Hepatic stellate cell (primary cell): ENCODE results near the gene P3R3URF.

Experiments used
- DNase-seq: peaks from one replicate; pipeline ENCODE4 v3.0.0; 2011; ENCODE audit warnings: low spot score

P3R3URF gene

DNA sequence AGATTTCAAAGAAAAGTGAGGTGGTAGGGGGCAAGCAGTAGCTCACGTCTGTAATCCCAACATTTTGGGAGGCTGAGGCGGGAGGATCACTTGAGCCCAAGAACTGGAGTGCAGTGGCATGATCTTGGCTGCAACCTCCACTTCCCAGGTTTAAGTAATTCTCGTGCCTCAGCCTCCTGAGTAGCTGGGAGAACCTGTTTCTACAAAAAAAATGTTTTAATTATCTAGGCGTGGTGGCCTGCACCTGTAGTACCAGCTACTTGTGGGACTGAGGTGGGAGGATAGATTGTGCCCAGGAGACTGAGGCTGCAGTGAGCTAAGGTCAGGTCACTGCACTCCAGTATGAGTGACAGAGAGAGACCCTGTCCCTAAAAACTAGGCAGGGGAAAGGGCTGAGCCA, 4.0 kb downstream of the P3R3URF start:
- DNase-seq = no peak

DNA sequence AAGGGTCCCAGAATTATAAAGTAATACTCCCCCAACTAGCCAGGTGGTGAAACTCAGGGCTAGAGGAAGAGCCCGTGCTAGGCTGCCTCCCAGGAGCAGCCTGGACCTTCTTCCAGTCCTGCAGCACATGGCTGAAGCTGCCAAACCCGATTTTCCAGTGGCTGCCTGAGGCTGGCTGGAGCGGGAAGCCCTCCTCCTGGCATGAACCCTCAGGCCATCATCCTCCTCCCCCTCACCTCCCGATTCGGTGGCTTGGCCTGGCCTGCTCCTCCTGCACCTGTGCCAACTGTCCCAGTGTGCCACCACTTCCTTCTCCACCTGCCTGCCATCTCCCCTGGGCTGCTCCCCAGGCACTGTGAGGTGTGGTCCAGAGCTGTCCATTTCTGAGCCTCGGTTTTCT, 4.4 kb downstream of the P3R3URF start:
- no peak for DNase-seq

DNA sequence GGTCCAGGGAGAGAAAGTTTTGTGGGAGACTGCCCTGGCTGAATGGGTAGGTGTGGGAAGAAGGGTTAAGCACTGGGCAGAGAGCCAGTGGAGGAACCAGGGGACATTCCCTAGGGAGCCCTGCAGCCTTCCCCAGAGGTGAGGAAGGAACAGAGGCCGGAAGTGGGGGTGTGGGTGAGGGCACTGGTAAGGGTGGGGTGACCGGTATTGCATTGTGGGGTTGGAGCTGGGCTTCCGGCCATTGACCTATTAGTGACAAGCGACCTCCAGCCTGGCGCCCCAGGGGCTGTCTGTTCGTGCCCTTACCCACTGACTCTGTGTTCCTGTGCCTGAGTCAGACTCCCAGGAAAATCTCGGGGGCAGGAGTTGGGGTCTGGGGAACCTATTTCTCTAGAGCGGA, 4.9 kb downstream of the P3R3URF start:
- no peak for DNase-seq

DNA sequence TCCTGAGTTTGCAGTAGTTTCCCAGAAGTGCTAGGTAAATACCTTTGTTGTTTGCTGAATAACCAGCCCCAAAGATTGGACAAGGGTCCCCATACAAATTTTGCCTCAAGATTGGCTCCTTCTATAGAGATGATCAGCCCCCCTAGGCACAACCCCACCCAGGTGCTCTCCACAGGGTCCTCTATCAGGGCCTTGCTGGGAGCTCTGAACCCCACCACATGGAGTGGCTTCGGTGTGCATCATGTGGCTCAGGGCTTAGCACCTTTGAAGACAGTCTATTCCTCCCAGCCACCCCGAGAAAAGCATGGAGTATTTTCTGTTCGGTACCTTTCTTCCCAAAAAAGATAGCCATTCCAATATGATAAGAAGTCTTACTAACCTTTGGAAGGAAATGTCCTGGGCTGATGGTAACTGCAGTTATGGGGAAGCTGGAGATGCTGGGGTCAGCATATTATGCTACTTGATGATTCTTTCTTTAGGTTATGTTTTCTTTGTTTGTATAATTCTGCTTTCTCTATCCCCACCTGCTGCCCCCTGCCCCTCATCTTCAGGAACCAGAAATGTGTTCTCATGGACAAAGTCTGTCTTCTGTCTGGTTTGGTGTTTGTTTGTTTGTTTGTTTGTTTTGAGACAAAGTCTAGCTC, 6.4 kb downstream of the P3R3URF start:
- no peak for DNase-seq

DNA sequence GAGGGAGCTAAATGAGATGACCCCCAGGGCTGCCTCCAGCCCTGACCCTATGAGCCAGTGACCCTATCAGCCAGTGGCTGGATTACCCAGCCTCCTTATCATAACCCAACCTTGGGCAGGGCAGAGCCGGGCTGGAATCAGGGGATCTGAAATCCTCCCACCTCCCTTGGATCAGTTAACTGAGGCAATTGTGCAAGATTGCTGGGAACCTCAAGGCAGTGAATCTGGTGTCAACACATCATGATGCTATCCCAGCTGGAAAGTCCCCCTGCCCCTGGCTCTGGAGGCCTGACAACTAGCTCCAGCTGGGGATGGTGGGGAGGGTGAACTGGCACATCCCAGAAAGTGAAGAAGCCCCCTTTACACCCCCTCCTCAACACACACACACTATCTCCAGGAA, 7.8 kb downstream of the P3R3URF start:
- DNase-seq = no peak

DNA sequence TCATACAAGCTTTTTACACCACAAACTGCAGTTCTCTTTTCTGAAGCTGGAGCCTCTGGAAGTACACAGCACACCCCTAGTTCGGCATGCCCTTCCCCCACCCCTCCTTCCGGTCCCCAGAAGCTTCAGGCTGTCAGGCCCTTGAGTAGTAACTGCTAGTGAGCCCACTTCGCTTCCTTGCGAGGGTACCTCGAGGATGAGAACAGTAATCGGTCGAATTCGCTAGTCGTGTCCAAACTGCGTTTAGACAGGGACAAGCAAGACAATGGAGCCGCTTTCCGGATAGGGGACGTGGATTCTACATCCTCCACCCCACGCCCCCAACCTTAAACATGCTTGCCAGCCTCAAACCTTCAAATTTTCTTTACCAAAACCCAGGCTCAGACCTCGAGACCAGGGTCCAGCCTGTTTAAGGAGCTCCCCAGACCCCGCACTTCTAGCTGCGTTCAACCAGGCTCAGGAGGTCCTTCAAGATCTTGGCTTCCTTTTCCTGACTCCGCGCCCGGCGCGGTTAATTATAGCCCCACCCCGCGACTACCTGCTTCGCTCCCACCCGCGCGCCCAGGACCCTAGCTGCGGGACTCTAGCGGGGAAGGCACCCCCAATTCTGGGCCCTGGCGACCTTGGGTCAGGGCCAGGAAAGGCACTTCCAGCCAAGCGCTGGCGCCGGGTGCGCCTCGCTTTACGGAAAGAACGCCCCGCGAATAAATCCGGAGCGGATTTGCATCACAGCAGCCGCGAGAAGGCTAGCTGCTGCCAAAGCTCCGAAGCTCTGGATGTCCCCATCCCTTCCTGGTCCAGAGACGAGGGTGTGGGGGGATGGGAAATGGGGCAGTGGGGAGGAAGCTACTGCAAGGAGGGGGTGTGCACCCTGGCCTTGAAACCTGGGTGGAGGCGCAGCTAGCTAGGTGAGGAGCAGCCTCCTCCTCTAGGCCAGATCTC, 9.5 kb downstream of the P3R3URF start:
- no peak for DNase-seq

DNA sequence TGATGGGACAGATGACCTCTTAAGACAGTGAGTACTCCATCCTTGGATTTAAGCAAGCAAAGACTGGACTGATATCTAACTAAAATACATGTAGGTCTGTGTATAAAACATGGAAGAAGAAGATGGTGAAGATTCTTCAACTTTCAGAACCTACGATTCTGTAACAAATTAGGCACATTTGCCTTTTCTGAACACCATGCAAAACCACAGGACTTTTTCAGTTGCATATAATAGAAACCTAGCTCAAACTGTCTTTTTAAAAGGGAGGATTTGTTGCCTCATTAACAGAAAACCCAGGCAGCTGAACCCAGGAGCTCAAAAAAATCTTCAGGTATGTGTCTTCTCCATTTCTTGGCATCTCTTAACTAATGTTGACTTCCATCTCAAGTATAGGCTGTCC, 16.1 kb downstream of the P3R3URF start:
- no peak for DNase-seq

DNA sequence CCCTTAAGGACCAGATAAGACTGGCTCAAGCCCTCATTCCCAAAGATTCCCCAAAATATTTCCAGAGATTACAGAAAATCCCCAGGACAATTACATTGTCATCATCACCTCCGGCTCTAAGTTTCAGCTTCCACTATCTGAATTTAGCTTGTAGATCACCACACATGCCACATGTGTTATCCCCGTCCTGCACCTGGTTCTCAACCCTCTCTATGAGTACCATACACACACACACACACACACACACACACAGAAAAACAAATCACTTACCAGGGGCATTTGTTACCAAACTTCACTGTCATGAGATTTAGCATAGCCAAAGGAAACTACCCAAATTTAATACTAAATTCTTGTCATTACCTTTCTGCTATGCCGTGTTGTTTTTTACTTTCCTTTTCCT, 16.8 kb downstream of the P3R3URF start:
- DNase-seq = no peak

DNA sequence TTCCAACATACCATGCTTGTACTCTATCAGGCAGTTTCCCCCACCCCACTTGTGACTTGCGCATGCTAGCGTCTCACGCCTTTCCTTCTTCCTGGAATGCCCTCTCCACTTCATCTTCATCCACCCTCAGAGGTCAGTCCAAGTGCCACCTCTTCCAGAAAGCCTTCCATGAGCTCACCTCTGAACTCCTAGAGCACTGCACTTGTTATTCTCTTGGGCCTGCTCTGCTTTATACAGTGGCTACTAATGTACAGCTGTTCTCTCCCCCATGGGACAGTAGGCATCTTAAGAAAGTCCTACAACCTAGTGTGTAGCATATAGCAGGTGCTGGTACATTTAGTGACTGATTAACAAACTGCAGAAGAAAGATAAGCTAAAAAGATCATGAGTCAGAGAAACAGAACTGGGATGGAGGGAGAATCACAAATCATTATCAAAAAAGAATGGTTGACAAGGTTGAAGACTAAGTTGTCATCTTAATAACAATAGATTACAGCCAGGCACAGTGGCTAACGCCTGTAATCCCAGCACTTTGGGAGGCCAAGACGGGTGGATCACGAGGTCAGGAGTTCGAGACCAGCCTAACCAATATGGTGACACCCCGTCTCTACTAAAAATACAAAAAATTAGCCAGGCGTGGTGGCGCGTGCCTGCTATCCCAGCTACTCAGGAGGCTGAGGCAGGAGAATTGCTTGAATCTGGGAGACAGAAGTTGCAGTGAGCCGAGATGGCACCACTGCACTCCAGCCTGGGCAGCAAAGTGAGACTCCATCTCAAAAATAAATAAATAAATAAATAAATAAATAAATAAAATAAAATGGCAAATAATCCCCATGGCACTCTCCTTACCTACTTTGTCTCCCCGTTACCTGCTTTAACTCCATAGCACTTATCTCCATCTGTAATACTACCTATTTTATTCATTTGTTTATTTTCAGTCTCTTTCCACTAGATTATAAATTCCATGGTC, 17.7 kb downstream of the P3R3URF start:
- no peak for DNase-seq

DNA sequence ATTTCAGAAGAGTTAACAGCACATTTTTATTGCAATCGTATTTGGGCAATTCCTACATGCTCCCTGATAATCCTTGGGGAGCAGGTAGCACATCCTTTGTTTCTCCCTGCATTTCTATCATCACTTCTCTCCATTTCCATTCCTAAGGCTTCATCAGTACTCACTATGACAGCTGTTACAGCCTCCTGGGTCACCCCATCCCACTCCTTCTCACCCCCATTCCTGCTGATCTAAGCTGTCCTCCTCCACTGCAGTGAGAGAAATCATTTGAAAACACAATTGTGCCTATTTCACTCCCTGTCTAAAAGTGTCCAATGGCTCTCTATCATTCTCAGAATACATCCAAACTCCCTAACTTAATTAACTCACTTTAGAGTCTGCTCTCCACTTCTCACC, 18.4 kb downstream of the P3R3URF start:
- no peak for DNase-seq

DNA sequence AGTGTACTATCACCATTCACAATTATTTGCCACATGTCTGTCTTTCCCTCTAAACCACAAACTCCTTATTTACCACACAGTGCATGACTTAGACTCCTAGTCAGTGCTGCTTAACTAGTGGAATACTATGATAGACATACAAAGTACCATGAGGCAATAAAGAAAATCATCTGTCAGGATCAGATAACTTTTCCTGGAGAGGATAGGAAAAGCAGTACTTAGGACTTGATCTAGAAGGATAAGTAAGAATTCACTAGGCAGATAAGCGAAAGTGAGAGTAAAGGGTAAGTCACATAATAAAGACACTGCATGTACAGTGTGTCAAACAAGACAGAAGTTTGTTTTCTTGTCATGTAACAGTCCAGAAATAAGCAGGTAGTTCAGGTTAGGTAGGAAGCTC, 22.6 kb downstream of the P3R3URF start:
- DNase-seq = no peak

DNA sequence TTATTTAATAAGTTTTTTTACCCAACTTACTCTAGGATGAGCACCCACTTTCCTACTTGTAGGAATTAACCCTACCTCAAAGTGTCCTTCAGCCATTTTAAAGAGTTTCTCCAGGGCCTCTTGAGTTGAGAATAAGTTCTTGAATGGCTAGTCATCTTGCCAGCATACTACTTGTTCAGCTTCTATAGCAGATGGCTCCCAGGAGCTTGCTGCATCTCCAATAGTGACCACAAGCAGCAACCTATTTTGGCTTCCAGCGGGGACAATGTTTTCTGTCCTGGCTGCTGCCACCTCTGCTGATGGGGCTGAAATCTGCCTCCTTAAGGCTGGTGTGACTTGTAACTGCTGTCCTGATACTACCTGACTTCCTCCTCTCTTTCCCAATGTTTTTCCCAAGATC, 23.1 kb downstream of the P3R3URF start:
- DNase-seq = no peak

DNA sequence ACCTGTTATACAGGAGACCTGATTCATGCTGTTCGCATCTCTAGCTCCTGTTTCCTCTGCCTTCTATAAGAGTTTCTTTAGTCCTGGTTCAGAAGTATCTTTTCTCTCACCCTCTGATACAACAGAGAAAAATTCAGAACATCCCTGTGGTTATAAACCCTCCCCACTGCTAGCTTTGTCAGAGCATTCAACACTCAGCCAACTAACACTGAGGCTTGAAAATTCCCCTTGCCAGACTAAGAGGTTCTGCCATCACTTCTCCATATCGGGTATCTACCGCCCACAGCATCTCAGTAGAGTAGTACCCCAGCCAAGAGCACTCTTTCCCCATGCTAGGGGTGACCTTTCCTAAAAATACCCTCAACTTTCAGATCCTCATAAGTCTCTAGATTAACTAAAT, 24.3 kb downstream of the P3R3URF start:
- DNase-seq = no peak

DNA sequence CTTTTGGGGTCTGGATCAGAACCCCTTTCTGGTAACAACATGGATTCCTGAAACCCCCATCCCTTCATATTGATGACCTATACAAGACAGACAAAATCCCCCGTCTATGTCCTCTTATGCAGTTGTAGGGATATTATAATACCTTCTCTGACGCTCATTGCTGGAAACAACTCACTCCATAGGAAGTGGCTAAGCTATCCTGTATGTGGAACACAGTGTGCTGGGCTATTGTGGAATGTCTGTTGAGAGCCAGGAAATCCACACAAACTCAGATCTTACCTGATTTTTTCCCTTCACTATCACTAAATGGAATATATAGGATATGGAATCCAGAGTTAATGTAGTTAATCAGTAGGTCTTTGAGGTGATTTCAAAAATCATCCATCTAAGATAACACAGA, 26.2 kb downstream of the P3R3URF start:
- DNase-seq = no peak

DNA sequence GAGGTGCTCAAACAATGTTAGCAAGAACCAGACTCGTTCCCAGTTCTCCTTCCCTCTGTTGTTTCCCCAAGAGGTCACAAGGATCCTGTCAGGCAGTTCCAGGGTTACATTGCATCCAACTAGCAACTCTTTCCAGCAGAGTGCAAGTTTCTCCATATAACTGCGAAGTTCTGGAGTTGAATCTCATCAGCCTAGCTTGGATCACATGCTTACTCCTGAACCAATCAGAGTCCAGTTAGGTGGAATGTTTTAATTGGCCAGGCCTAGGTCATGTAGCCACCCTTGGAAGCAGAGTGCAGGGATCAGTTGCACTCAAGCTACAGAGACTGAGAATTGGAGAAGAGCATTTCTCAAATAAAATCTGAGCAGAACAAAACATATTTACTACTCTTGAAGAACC, 28.0 kb downstream of the P3R3URF start:
- DNase-seq = no peak

DNA sequence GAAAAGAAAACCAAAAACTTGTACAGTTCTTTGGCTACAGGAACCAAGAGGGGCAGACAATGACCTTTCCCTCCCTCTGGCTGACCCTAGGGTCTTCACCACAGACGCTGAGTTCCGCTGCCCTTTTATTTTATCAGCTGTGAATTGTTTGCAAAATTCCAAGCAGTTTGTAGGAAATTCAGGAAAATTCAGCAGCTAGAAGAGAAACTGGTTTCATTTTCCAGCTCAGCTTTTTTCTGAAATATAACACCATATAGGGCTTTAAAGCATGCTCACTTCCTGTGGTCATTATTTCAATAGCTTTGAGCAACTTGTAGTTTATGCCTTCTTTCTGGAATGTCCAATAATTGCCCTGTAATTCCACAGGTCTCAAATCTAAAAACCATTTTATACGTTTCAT, 38.4 kb downstream of the P3R3URF start:
- peak; percentile 57 for DNase-seq

DNA sequence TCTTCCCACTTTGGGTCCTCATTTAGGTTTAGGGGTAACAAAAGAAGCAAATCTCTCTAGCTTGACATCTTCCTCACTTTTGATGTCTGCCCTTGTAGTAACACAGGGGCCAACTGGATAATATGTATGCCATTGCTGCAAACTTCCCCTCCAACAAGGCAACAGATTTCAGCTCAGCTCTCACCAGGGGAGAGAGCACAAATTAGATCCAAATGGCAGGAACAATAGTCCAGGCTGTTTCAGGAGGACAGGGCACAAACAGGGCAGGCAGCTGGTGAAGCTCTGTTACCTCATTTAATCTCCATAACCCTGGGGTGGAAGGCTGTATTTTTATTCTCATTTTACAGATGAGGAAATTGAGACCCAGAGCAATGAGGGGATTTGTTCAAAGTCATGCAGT, 39.6 kb downstream of the P3R3URF start:
- DNase-seq = no peak

DNA sequence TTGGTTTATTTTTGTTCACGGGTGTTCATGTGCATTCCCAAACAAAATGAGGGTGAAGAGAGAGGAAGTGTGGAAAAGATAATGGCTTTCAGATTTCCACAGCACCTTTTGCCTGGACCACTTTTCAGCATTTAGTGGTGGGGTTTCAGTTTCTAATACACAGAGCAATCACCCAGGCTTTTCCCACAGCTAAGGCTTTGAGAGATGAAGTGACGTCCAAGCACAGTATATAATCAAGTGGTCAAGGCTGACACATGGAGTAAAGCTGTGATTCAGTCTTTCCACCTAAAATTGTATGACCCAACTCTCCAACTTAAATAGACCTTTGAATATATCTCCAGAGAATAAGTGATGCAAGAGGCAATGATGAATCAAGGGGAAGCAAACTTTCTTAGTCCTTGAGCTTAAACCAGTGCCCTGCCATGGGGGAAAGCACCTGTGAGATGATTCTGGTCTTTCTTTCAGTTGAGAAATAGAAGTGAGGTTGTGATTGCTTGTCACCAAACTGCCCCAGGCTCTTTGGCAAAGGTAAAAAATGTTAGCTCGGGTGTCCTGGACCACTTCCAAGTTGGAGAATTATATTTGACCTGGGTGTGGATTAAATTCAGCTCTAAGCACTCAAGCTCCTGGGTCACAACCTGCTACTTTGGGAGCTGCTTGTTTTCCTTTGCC, 41.5 kb downstream of the P3R3URF start:
- no peak for DNase-seq

DNA sequence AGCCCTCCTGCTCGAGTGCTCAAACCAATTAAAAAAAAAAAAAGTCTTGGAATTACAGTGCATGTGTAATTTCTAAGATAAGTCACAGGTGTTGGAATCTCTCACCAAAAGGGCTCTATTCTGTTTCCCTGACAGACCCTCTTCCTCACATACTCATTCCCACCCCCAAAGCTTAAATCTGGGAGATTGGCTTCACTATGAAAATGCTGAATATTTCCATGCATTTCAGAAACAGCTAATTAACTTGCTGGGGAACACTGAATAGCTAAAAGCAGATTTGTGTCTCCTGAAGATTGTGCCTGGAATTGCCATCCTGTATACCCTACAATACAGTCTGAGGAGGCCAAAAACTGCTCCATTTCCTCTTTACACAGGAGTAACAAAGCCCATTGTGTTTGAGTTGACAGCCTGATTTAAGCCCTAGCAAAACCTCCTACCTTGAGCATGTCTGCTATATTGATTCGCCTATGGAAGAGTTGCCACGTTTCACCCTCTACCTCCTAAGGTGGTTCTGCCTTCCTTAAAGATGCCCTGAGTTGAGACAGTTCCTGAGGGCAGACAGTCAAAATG, 42.4 kb downstream of the P3R3URF start:
- DNase-seq = no peak

DNA sequence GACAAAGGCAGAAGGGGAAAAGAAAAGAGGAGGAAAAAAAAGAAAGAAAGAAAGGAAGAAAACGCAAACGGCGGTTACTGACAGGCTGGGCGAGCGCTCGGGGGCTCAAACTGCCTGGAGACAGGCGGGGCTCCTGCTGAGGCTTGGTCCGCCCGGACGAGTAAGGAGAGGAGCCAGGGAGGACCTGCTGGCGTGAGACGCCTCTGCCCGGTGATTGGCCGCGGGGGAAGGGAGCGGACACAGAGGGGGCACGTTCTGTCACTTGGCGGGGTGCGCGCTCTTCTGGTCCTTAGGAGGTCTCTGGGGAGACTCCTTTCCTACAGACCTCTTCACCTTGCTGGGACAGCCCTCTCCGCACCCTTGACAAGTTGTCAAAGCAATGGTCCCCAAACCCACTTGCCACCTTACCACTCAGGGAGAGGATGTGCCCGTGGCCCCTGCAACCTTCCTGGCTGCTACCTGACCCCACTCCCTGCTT, 43.1 kb downstream of the P3R3URF start:
- peak; percentile 68 for DNase-seq

DNA sequence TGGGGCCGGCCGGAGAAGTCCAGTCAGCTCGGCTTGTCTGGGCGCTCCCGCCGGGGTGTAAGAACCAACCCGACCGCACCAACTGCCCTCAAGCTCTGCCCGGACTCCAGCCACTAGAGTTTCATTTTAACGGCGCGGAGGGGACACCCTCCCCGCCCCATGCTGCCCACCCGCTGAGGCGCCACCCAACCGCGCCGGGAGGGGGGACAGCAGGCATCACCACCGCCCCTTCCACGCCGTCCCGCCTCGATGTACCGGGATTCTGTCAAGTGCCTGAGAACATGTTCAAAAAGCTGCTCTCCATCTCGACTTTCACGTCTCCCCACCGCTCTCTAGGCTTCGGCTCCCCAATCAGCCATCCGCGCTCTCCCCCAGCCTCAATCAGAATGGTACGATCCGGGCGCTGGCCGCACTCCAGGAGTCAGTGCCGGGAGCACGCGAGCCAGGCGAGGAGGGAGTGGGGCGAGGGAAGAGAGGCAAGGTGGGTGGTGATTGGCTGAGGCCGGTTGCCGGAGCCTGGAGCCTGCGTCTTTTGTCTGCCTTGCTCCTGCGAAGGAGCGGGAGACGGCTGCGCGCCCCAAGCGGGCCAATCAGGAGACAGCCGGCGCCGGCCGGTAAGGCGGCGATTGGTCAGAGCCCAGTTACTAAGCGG, 43.6 kb downstream of the P3R3URF start, which contains the start of gene PIK3R3:
PIK3R3 (minus strand) TSS at position 101 of the 652 bp plus-strand sequence. CDS start 677 bp downstream, outside the sequence.
- DNase-seq = peak; percentile 98
